ENCODE data around the gene RARG. TPM values are rescaled to one million over a fixed set of nuclear protein-coding genes. Genes with fewer than 3 reads are reported as not detected.

RARG gene
- total and polyA plus RNA-seq, 2 of the 8 experiments (the other 6 are each of a cell fraction or from before 2014, with no cell fraction given): 68.6 to 68.9 TPM

DNA sequence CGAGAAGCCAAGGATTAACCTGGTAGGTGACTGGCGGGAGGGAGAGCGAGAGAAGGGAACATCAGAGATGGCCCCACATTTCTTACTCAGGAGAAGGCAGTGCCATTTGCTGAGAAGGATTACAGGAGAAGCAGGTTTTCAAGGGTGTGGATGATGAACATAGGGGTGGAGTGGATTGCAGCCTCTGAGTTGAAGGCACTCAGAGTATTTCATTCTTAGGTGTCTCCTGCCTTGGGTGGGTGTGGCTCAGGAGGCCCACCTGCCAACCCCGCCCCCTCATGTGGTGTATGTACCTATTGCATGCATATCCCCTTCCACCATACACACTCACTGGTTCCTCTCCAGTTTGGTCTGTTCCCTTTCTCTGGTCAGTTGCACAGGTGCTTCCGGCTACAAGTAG, 42.4 kb upstream of the RARG start (continued):
- TF ChIP-seq, protein P1, sequence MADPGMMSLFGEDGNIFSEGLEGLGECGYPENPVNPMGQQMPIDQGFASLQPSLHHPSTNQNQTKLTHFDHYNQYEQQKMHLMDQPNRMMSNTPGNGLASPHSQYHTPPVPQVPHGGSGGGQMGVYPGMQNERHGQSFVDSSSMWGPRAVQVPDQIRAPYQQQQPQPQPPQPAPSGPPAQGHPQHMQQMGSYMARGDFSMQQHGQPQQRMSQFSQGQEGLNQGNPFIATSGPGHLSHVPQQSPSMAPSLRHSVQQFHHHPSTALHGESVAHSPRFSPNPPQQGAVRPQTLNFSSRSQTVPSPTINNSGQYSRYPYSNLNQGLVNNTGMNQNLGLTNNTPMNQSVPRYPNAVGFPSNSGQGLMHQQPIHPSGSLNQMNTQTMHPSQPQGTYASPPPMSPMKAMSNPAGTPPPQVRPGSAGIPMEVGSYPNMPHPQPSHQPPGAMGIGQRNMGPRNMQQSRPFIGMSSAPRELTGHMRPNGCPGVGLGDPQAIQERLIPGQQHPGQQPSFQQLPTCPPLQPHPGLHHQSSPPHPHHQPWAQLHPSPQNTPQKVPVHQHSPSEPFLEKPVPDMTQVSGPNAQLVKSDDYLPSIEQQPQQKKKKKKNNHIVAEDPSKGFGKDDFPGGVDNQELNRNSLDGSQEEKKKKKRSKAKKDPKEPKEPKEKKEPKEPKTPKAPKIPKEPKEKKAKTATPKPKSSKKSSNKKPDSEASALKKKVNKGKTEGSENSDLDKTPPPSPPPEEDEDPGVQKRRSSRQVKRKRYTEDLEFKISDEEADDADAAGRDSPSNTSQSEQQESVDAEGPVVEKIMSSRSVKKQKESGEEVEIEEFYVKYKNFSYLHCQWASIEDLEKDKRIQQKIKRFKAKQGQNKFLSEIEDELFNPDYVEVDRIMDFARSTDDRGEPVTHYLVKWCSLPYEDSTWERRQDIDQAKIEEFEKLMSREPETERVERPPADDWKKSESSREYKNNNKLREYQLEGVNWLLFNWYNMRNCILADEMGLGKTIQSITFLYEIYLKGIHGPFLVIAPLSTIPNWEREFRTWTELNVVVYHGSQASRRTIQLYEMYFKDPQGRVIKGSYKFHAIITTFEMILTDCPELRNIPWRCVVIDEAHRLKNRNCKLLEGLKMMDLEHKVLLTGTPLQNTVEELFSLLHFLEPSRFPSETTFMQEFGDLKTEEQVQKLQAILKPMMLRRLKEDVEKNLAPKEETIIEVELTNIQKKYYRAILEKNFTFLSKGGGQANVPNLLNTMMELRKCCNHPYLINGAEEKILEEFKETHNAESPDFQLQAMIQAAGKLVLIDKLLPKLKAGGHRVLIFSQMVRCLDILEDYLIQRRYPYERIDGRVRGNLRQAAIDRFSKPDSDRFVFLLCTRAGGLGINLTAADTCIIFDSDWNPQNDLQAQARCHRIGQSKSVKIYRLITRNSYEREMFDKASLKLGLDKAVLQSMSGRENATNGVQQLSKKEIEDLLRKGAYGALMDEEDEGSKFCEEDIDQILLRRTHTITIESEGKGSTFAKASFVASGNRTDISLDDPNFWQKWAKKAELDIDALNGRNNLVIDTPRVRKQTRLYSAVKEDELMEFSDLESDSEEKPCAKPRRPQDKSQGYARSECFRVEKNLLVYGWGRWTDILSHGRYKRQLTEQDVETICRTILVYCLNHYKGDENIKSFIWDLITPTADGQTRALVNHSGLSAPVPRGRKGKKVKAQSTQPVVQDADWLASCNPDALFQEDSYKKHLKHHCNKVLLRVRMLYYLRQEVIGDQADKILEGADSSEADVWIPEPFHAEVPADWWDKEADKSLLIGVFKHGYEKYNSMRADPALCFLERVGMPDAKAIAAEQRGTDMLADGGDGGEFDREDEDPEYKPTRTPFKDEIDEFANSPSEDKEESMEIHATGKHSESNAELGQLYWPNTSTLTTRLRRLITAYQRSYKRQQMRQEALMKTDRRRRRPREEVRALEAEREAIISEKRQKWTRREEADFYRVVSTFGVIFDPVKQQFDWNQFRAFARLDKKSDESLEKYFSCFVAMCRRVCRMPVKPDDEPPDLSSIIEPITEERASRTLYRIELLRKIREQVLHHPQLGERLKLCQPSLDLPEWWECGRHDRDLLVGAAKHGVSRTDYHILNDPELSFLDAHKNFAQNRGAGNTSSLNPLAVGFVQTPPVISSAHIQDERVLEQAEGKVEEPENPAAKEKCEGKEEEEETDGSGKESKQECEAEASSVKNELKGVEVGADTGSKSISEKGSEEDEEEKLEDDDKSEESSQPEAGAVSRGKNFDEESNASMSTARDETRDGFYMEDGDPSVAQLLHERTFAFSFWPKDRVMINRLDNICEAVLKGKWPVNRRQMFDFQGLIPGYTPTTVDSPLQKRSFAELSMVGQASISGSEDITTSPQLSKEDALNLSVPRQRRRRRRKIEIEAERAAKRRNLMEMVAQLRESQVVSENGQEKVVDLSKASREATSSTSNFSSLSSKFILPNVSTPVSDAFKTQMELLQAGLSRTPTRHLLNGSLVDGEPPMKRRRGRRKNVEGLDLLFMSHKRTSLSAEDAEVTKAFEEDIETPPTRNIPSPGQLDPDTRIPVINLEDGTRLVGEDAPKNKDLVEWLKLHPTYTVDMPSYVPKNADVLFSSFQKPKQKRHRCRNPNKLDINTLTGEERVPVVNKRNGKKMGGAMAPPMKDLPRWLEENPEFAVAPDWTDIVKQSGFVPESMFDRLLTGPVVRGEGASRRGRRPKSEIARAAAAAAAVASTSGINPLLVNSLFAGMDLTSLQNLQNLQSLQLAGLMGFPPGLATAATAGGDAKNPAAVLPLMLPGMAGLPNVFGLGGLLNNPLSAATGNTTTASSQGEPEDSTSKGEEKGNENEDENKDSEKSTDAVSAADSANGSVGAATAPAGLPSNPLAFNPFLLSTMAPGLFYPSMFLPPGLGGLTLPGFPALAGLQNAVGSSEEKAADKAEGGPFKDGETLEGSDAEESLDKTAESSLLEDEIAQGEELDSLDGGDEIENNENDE (IDR thresholded peaks at IDR 0.05; ENCODE audit: insufficient replicate concordance, low read length): no peak
